Measurements from ENCODE around the gene GSE1. TPM values are rescaled to one million over a fixed set of nuclear protein-coding genes. Genes with fewer than 3 reads are reported as not detected.

Gene GSE1
- 19.9 to 22.4 TPM (median 20.6 TPM) in 5 replicates for total RNA-seq (2022; extraction: Qiagen RNA extraction; ENCODE audit: low read depth)

DNA sequence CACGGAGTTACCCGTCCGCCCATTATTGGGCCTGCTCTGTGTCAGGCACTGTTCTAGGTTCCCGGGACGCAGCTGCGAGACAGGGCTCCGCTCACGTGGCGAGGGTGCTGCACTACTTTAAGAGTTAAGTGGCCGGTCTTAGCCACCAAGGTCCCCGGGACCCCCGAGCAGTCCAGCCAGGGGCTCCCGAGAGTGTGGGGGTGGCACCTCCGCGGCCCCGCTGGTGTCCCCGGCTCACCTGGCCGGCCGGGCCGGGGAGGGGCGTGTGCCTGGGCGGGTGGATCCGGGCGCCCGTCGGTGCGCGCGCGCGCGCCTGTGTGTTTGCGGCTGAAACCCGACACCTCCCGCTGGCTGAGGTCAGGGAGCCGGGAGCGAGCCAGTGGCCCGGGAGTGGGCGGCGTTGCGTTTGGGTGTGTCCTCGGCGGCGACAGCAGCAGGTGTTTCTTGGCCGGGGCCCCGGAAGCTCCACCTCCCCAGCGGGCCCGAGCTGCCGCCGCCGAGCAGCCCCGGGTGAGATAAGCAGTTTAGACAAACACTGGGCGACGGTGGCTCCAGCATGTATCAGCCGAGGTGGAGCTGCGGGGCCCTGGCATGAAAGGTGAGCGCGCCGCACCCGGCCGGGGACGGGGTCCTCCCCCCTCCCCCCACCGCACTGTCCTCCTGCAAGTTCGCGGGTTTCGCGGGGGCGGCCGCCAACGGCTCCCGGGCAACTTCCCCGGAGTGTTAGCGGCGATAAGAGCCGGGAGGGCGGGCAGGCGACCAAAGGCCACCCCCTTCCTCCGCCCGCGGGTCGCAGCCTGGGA is at the start of gene GSE1:
Gene GSE1, plus strand, starts transcription at position 522 of the 803 bp plus-strand sequence. Its CDS starts 70 bp downstream, at position 592.

DNA sequence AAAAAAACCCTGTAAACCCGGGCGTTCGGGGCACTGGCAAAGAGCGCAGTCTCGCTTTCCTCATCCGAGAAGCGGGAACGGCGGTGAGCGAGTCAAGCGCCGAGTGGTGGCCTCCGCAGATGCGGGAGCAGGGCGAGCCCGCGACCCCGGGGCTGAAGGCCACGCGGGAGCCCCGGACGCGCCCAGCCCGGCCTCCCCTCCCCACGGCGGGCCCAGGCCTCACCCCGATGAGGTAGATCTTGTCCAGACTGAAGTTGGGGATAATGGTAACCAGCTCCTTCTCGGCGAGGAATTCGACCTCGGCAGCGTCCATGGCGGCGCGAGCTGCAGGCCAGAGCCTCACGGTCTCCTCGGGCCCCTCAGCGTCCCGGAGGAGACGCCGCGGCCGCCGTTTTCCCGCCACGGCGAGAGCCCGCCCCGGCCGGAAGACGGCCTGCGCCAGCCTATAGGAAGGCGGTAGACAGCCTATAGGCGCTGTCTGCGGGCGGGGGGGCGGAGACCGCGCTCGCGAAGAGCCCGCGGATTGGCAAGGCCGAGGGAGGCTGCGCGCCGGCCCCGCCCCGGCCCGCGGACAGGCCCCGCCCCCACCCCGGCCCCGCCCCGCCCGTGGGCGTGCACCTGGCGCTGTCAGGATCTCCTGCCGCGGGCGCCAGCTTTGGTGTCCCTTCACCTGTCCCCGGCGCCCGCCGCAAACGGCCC is 75.6 kb downstream of the GSE1 start, which contains the start of gene GINS2:
Gene GINS2, minus strand, starts transcription at position 369 of the 699 bp plus-strand sequence. Its CDS starts 56 bp downstream, at position 313.

Other genes starting within 250 kb of the GSE1 start
- gene GINS2, start 75.6 kb downstream of the GSE1 start, total RNA-seq (2022; extraction: Qiagen RNA extraction; ENCODE audit: low read depth), result 28.5 to 32.7 TPM (median 32.3 TPM) in 5 replicates
- 9.5 to 18.9 TPM (median 16.3 TPM) in 5 replicates for gene C16orf74, start 137.8 kb downstream of the GSE1 start, total RNA-seq (2022; extraction: Qiagen RNA extraction; ENCODE audit: low read depth)
- 53.9 to 73.6 TPM (median 69.0 TPM) in 5 replicates for gene EMC8, start 186.2 kb downstream of the GSE1 start, total RNA-seq (2022; extraction: Qiagen RNA extraction; ENCODE audit: low read depth)
- 764 to 850 TPM (median 793 TPM) in 5 replicates for gene COX4I1, start 186.4 kb downstream of the GSE1 start, total RNA-seq (2022; extraction: Qiagen RNA extraction; ENCODE audit: low read depth)

Measured in A549 treated with CpdA at 1 μM for 4 hours (cell line).